Measurements from ENCODE around the gene PANK2. TPM values are rescaled to one million over a fixed set of nuclear protein-coding genes. Genes with fewer than 3 reads are reported as not detected.

The PANK2 gene
- total and polyA plus RNA-seq, 2 of the 8 experiments (the other 6 are each of a cell fraction or from before 2014, with no cell fraction given): 17.1 to 57.5 TPM

- no peak for TF ChIP-seq ZNF274 (IDR thresholded peaks at IDR 0.05; ENCODE audit: borderline replicate concordance, extremely low read depth, low read length)
- TF ChIP-seq SP2 (IDR thresholded peaks at IDR 0.05; ENCODE audit: low read length): no peak
- no peak for TF ChIP-seq EGR1 (IDR thresholded peaks at IDR 0.05; ENCODE audit: borderline replicate concordance, low read depth, low read length)
- no peak for TF ChIP-seq YY1 (IDR thresholded peaks at IDR 0.05; ENCODE audit: low read depth, low read length)
- no peak for TF ChIP-seq CTBP2 (IDR thresholded peaks at IDR 0.05; ENCODE audit: borderline replicate concordance, insufficient read depth, insufficient read length, low read length)
- no peak for TF ChIP-seq CBX8 (IDR thresholded peaks at IDR 0.05; ENCODE audit: borderline replicate concordance, low read depth, low read length)
- TF ChIP-seq GABPA (IDR thresholded peaks at IDR 0.05; ENCODE audit: borderline replicate concordance, insufficient read depth, low read length): no peak
Measured at GRCh38 chr20:3898639-3899038, 9.5 kb downstream of the PANK2 start (continued).
